Upper lobe of left lung (tissue), 6 donors: ENCODE results near the gene HS3ST1. TPM values are rescaled to one million over a fixed set of nuclear protein-coding genes. Genes with fewer than 3 reads are reported as not detected.
"Not testable (repeated sequence)": the region's sequence is repeated elsewhere in the genome, so short reads cannot be mapped to it uniquely, and the experiment has no call there.

ENCODE experiments used
- ATAC-seq, 2 donors: fragments of 200-7000 bp; cut with Tn5 transposase; one replicate each; pipeline ENCODE4 v1.9.1; 2022; ENCODE audit warnings: mild to moderate bottlenecking in 2 of 2, moderate library complexity in 2 of 2; ENCODE audit not compliant: low FRiP score in 2 of 2
- DNase-seq, 2 donors: peaks; one replicate each; pipeline ENCODE4 v3.0.0-alpha.2; 2019 to 2020
- H3K27ac ChIP-seq, 4 donors: fragments of 200-600 bp; sonication (generic); one replicate each; pipeline ENCODE4 v1.5.1; 2016 to 2019
- H3K27me3 ChIP-seq, 4 donors: fragments of 200-600 bp; sonication (generic); one replicate each; pipeline ENCODE4 v1.5.1; 2017 to 2019
- H3K36me3 ChIP-seq, 4 donors: fragments of 200-600 bp; sonication (generic); one replicate each; pipeline ENCODE4 v1.5.1; 2016 to 2019
- H3K4me1 ChIP-seq, 4 donors: fragments of 200-600 bp; sonication (generic); one replicate each; pipeline ENCODE4 v1.5.1; 2018 to 2019
- H3K4me3 ChIP-seq, 4 donors: fragments of 200-600 bp; sonication (generic); one replicate each; pipeline ENCODE4 v1.5.1; 2017 to 2019; ENCODE audit warnings: mild to moderate bottlenecking in 2 of 4, moderate library complexity in 1 of 4
- H3K9me3 ChIP-seq, 4 donors: fragments of 200-600 bp; sonication (generic); one replicate each; pipeline ENCODE4 v1.5.1; 2018 to 2019
- CTCF ChIP-seq, 6 experiments: fragments of 450-650 bp in 4 of 6; fragments of 200-600 bp in 2 of 6; sonication (generic) in 2 of 6; IDR thresholded peaks; one replicate each; pipeline ENCODE4 v1.5.1; 2016 to 2019; ENCODE audit warnings: antibody characterized with exemption in 6 of 6
- EP300 ChIP-seq, 4 donors: sonication (generic); formaldehyde crosslinking; IDR thresholded peaks; one replicate each; pipeline ENCODE4 v1.5.1; 2017; ENCODE audit warnings: antibody characterized with exemption in 4 of 4, control low read depth in 2 of 4
- POLR2A ChIP-seq, 4 donors: fragments of 450-650 bp; IDR thresholded peaks; one replicate each; pipeline ENCODE4 v1.5.1; 2016 to 2017; ENCODE audit warnings: antibody characterized with exemption in 4 of 4, mild to moderate bottlenecking in 2 of 4
- POLR2AphosphoS5 ChIP-seq, 2 donors: sonication (generic); formaldehyde crosslinking; IDR thresholded peaks; one replicate each; pipeline ENCODE4 v1.5.1; 2017; ENCODE audit warnings: antibody characterized with exemption in 2 of 2
- WGBS, 2 donors: methylation state at CpG; one replicate each; pipeline ENCODE4 v1.1.5; 2017 to 2018; 5-methylcytosine and 5-hydroxymethylcytosine counted together
- total RNA-seq, 6 donors: library from RNA; depleted of rRNA in 4 of 6; stranded (reverse); fragments of >200 nt in 4 of 6; gene quantifications; one replicate each; pipeline versions ENCODE4 v1.1.0 to v1.2.1, GENCODE V29; 2016 to 2021
- donor health status: DM: no; HTN: no; CAD: no; lungs with moderate emphysema.
- donor health status: DM: no; HTN: yes; CAD: no; lungs with severe emphysema.

Gene HS3ST1
- total RNA-seq, 6 donors from 2014 or later: 3.4 to 13.8 (median 7.2) TPM

- H3K36me3 ChIP-seq: peaks cover 0 to 12% (median 0%) of the 10 kb centered on the region in 4 donors
- no peaks in the 10 kb centered on the region for H3K9me3 ChIP-seq
- no peak overlapping the region for H3K27ac ChIP-seq
- H3K27me3 ChIP-seq: no peaks in the 10 kb centered on the region
- 97 to 98% methylated on average over 40 to 42 of the region's 42 CpGs for WGBS, 2 donors
- peak in 1 of 2 donors; percentile 7 for ATAC-seq
- peak in 1 of 2 donors; percentile 79 for DNase-seq
- no peaks in the 10 kb centered on the region for H3K4me1 ChIP-seq
- no peak overlapping the region for H3K4me3 ChIP-seq
- TF ChIP-seq POLR2AphosphoS5 (IDR thresholded peaks at IDR 0.05) (no peak), CTCF (IDR thresholded peaks at IDR 0.05) (no peak), POLR2A (IDR thresholded peaks at IDR 0.05) (no peak), EP300 (IDR thresholded peaks at IDR 0.05) (no peak)
Observed at GRCh38 chr4:11399461-11399971, 29.2 kb downstream of the HS3ST1 start.

GRCh38 chr4:11397819-11398610 lies 30.7 kb downstream of the HS3ST1 start:
- 73 to 75% methylated on average over 5 of the region's 5 CpGs for WGBS, 2 donors

GRCh38 chr4:11397146-11397545 lies 31.5 kb downstream of the HS3ST1 start:
- Histone ChIP-seq H3K4me3 (no peak overlapping the region), H3K27ac (no peak overlapping the region), H3K4me1 (no peaks in the 10 kb centered on the region), H3K9me3 (no peaks in the 10 kb centered on the region), H3K27me3 (no peaks in the 10 kb centered on the region), H3K36me3 (peaks cover 0 to 12% (median 0%) of the 10 kb centered on the region in 4 donors)
- TF ChIP-seq POLR2AphosphoS5 (IDR thresholded peaks at IDR 0.05) (no peak), POLR2A (IDR thresholded peaks at IDR 0.05) (no peak), EP300 (IDR thresholded peaks at IDR 0.05) (no peak), CTCF (IDR thresholded peaks at IDR 0.05) (no peak)
- DNase-seq (no peak), ATAC-seq (no peak)
- WGBS, 2 donors: 44 to 50% methylated on average over 1 of the region's 1 CpG

More at GRCh38 chr4:11397819-11398610, 30.7 kb downstream of the HS3ST1 start:
- Histone ChIP-seq H3K4me1 (no peaks in the 10 kb centered on the region), H3K9me3 (no peaks in the 10 kb centered on the region), H3K4me3 (no peak overlapping the region), H3K36me3 (peaks cover 0 to 12% (median 0%) of the 10 kb centered on the region in 4 donors), H3K27ac (no peak overlapping the region), H3K27me3 (no peaks in the 10 kb centered on the region)
- no peak for DNase-seq
- no peak for TF ChIP-seq POLR2AphosphoS5 (IDR thresholded peaks at IDR 0.05)
- TF ChIP-seq EP300 (IDR thresholded peaks at IDR 0.05): no peak
- TF ChIP-seq POLR2A (IDR thresholded peaks at IDR 0.05): no peak
- TF ChIP-seq CTCF (IDR thresholded peaks at IDR 0.05): no peak
- ATAC-seq: no peak

- H3K27me3 ChIP-seq: no peaks in the 10 kb centered on the region
- no peak overlapping the region for H3K4me3 ChIP-seq
- no peaks in the 10 kb centered on the region for H3K9me3 ChIP-seq
- no peak overlapping the region for H3K27ac ChIP-seq
- no peaks in the 10 kb centered on the region for H3K4me1 ChIP-seq
- WGBS, 2 donors: 90 to 96% methylated on average over 2 of the region's 2 CpGs
- DNase-seq (no peak), ATAC-seq (no peak)
- H3K36me3 ChIP-seq: no peaks in the 10 kb centered on the region
- no peak for TF ChIP-seq POLR2AphosphoS5 (IDR thresholded peaks at IDR 0.05)
- no peak for TF ChIP-seq CTCF (IDR thresholded peaks at IDR 0.05)
Observed at GRCh38 chr4:11393551-11393950, 35.1 kb downstream of the HS3ST1 start.

- H3K27me3 ChIP-seq, ATAC-seq, H3K27ac ChIP-seq, H3K9me3 ChIP-seq, H3K36me3 ChIP-seq, H3K4me3 ChIP-seq, H3K4me1 ChIP-seq: not testable (repeated sequence)
- 69 to 94% methylated on average over 7 to 13 of the region's 15 CpGs for WGBS, 2 donors
- peak in 1 of 2 donors; percentile 22 for DNase-seq
Observed at GRCh38 chr4:11384072-11384471, 44.6 kb downstream of the HS3ST1 start.
